G401.6 (cell line): ENCODE measurements around the gene CHN2.

Experiments used
- FAIRE-seq: peaks from 2 replicates; lab custom pipeline; 2012; peaks lifted over from hg19 to GRCh38; lab: Jason Lieb, UNC

The CHN2 gene

DNA sequence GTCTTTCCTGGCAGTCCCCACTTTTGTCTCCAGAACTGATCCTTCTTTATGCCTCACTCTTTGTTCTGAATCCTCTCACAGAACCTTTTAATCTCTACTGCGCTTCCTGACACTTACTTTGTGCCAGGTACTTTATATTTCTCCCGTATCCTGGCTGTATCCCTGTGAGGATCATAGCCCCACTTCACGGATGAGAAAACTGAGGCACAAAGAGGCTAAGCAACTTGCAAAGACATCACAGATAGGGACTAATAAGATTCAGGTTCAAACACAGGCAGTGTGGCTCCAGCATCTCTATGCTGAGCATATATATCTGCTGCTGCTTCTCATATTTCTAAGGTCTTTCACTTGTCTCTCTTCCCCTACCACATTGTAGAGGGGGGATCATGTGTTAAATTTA is 116.7 kb downstream of the CHN2 start:
- no peak for FAIRE-seq

DNA sequence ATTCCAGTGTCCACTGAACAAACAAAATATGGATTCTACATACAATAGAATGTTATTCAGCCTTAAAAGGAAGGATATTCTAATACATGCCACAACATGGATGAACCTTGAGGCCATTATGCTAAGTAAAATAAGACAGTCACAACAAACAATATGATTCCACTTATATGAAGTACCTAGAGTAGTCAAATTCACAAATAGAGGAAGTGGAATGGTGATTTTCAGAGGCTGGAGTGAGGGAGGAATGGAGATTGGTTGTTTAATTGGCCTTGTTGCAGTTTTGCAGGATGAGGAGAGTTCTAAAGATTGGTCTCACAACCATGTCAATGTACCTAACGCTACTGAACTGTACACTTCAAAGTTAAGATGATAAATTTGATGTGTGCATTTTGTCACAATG is 119.6 kb downstream of the CHN2 start:
- FAIRE-seq = no peak

DNA sequence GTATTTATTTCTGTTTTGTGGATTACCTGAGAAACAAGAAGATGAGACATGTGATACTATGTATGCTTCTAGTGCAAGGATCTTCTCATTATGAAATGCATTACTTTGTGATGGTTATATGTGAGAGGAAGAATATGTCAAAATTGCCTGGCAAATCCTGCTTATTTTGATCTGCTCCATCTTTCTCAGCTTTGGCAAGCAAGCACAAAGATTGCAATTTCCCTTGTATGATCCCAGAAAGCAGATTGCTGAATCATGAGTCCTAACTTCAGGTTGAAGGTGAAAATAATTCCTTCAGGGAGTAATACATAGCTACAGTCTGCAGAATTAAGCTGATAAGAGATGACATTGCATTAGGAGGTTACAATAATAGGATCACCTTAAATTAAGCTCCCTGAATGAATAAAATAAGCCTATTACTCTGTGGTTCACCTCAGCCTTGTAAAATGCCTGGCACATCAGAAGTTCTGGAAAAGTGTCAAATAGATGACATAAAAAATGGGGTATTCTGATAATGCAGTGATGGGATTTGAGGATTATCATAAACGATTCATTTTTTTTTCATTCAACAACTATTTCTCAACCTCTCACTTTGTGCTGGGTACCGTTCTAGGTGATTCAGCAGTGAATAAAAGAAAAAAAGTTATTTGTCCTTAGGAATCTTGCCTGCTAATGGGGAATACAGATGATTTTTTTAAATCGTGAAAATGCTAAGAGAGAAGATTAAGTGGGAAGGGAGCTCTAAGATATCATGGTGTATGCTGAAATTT is 120.7 kb downstream of the CHN2 start:
- FAIRE-seq = no peak

DNA sequence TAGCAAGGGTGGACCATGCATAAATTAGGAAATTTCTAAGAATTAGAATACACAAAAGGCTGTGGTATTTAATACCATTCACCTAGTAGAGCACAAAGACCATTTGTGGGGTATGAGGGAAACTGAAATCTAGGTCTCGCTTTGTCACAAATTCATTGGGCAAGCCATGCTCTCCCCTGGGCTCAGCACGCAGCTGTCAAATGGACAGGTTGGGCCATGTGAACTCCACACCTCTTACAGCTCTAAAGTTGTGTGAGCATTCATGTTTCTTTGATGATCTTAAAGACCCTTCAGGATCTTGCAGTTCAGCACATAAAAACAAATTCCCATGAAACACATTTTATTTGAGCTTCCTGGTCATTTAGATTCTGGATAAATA is 121.3 kb downstream of the CHN2 start:
- FAIRE-seq = no peak

DNA sequence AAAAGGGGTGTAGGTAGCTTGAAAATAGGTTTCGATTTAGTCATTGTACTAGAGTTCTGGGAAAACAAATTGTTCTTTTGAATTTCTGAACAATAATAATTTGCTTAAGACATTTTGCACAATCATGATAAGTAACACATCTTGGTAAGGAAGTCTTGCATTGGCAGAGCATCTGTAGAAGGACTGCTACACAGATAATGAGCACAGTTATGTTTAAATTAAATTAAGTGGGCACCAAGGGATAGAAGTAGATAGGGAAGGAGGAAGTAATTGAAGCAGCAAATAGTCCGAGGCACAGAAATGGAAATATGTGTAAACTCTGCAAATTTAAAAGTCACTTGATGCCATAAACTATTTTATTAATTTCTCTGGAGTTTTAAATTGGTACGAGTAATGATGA is 122.4 kb downstream of the CHN2 start:
- FAIRE-seq = no peak

DNA sequence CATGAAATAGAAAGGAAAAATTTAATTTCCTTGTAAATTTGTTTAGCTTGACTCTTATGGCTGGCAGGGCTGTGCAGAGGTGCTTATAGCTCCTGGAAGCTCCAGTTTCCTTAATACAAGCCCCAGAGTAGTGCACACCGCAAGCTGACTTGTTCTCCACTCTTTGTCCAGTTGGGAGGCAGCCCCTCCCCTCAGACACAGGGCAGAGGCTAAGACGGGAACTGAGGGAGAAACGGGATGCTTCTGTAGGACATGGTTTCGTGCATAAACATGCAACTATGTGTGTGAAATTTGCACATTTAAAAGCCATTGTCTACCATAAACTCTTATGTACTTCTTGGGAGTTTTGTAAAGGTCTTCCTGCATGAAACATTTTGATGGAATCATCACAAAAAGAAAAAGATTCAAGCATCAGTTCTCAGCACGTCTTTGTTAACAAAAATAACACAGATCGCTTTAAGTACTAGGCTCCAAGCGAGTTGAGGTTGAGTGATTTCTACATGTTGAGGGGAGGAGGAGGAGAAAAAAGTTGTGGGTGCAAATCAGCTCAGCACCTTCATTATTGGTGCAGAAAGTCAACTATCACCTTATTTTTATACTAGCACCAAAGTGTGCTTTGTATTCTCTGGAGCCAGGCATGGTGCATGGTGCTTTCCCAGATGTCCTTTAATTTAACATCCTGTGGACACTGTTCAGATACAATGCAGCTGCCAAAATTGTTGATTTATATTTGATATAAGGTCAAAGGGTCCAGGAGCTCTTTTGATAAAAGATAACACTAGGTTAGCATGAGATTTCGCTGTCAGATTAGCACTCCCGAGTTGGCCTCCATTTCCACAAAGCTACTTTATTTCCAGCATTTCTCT is 124.5 kb downstream of the CHN2 start:
- no peak for FAIRE-seq

DNA sequence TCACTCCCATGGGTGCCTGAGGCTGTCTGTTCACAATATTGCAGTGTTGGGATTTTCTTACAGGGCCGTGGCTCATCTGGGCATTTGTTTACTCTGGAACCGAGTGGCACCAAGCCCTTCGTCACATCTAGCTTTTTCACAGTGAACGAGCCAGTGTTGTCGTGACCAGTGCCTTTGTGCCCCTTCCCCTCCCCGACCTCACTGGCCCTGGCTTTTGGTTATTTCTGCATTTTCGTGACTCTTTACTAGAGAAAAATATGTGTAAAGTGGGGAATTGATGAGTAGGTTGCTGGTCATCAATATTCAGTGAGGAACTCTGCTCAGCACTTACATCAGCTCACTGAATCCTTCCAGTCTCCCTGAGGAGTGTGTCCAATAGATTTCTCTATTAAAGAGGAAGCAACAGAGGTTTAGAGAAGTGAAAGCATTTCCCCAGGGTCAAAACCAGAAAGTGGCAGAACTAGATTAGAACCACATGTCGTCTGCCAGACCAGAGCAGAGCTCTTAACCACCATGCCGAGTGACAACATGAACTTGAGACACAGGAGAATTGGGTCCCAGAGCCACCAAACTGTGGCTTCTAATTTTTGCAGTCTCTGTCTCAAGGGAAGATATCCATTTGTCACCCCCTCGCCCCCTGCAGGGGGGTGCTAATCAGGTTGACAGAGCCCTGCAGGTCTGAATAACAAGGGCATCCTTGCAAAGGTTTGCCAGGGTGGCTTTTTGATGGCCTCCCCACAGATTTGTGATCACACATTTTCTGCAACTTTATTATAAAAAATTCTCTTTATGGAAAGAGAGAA is 125.3 kb downstream of the CHN2 start:
- no peak for FAIRE-seq

DNA sequence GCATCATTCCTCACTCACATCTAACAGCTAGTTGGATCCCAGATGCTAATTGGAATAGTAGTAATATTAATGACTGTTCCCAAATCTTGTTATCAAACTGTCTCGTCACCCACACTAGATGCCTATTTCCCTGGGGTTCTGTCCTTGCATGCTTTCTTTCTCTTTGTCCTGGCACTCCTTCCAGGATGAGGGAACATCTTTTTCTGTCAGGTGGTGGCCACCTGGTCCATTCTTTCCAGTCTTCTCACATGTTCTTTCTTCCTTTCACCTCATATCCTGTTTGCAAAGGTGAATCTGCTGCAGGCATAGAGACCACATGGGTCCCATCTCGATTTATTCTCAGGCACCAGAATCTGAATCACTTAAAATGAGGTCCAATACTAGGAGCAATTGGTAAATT is 126.0 kb downstream of the CHN2 start:
- FAIRE-seq = no peak

DNA sequence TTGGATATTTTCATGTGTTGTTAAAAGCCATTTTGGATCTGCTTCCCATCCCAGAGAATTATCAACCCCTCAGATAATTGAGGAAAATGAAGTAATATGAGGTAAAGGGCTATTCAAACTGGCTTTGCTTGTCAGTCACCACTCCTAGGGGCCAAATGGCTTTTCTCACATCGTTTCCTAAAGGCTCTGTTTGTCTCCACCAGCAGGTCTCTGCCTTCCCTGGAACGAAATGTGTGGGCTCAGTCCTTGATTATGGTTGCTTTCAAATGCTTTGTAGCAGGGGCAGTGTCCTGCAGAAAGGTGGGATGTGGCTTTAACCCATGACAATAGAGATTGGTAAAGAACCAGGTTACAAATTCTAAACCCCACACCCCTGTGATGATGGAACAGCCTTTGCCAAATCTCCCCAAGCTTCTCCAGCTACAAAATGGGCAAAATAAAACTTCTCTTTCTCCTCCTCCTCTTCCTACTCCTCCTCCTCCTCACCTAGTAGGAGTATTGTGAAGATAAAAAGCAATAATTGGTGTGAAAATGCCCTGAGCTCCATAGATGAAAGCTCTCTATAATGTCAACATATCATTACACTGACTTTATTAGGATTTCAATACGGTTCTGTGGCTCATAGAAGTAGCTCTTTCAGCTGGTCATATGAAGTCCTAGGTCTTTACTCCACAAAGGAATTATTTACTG is 127.6 kb downstream of the CHN2 start:
- FAIRE-seq = no peak

DNA sequence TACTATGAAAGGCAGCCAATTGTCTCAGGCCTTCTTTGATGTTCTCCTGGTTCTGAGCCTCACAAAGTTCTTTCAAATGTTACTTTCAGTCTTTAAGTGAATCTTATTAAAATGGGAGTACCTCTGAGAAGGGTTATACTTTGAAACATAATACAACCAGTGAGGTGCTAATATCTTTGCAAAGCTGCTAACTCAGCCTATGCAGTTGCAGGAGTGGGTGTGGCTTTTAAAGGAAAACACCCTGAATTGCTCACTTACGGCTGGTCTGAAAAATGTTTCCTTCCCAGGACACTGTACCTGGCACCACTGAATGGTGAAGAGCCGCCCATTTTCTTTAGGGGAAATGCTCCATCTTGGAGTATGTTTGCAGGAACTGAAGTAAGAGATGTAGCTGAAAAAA is 130.9 kb downstream of the CHN2 start:
- FAIRE-seq = no peak

DNA sequence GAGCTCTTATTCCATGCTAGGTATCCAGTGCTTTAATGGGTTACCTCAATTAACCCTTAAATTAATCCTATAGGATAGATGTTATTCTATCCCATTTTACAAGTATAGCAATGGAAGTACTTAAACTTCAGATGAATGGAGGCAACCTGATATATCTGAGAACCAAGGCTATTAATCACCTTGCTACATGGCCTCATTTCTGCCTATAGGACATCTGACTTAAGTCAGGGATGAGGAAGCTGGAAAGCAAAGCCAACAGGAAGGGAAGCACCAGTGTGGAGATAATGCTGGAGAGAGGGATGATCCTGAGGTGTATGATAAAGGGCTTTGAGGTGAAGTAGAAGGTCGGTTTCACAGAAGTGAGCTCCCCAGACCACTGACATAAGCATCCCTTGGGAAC is 132.3 kb downstream of the CHN2 start:
- no peak for FAIRE-seq

DNA sequence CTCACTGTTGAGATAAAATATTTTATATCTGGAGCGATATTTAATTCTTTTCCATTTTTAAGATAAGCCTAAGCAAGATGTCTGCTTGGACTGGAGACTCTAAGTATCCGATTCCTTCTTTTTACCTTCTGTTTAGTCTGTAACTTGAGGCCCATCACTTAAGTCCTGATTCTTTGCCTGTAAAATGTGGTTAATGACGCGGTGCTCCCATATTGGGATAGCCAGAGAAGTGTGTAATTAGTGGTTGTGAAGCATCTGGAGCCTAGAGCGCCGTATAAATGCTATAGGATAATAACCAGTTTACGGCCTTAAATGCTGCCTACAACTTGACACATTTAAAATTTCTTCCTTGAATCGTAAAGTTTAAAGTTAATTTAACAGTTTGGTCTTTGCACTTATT is 132.9 kb downstream of the CHN2 start:
- FAIRE-seq = no peak

DNA sequence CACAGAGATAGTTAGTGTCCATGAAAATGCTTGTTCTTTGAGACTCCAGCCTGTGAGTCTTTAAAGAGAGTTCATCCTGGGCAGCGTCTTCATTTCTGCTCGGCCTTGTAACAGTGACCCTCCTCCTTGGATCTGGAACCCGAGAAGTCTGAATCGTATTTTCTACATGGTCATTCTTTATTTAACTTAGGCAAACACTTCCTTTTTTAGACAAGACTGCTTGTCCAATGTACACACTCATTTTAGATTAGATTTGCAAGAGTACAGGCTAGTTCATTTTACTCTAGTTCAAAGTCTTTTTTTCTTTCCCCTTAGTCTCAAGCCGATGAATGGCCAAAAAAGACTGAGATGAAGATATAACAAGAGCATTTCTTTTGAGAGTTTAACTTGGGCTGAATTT is 133.5 kb downstream of the CHN2 start:
- FAIRE-seq = no peak

DNA sequence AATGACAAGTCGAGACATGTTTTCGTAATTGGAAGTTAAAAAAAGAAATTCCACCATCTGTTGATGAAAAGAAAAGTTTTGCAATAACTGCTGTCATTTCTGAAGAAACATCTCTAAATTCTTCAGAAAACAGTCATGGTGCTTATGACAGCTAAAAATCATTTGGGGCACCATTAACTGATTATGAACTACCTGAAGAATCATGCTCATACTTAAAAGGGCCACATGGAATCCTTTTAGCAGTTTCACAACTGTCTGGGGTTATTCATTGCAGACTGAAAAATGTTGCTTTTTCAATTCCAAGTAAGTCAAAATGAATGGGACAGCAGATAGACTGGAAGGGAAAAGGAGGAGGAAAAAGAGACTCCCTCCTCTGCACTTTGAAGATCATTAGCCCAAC is 134.2 kb downstream of the CHN2 start:
- no peak for FAIRE-seq

DNA sequence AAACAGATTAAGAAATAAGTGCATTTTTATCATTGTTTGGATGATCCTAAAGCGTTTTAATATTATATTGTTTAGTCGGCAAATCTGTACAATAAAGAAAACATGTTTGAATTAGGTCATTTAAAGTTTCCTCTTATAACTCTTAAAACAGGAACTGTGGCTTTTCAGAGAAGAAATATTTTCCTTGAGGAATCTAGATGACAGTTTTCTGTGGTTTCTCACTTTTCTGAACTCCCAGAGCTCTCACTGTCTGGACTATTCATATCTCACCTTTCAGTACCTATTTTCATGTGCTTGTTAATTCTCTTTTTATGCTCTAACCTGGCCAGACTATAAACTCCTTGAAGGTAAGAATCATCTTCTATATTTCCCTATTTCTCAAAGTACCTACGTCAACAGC is 135.1 kb downstream of the CHN2 start:
- no peak for FAIRE-seq

DNA sequence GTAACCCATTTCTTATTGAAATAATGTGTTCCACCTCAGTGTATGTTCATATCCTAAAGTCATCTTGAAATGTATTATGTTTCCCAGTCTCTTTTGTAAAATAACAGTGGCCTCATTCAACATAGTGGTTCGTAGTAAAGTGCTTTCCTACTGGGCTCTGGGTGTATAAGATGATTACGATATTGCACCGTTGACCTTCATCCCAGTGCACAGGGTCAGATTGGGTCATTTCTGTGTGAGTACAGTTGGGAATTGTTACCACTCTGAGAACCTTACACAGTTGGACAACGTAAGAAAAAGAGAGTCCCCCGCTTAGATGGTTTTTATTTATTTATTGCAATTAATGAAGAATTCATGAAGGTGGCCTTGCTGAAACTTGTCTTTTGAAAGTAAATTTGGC is 135.6 kb downstream of the CHN2 start:
- no peak for FAIRE-seq

DNA sequence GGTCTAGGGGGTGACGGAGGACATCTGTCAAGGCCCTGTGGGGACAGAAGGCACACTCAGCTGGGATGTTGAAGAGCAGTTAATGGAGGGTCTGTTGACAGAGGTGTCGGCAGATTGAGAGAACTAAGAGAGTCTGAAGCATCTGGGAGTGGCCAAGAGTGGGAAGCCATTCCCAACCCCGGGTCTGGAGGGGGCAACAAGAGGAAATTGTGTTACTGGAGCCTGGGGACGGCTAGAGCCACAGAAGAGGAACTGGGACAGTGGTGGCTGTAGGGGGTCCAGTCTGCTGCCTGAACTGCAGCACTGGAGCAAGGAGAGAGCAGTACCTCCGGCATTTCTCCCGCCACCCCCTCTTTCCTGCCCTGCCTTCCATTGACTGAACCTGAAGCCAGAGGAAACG is 136.6 kb downstream of the CHN2 start:
- FAIRE-seq = no peak

DNA sequence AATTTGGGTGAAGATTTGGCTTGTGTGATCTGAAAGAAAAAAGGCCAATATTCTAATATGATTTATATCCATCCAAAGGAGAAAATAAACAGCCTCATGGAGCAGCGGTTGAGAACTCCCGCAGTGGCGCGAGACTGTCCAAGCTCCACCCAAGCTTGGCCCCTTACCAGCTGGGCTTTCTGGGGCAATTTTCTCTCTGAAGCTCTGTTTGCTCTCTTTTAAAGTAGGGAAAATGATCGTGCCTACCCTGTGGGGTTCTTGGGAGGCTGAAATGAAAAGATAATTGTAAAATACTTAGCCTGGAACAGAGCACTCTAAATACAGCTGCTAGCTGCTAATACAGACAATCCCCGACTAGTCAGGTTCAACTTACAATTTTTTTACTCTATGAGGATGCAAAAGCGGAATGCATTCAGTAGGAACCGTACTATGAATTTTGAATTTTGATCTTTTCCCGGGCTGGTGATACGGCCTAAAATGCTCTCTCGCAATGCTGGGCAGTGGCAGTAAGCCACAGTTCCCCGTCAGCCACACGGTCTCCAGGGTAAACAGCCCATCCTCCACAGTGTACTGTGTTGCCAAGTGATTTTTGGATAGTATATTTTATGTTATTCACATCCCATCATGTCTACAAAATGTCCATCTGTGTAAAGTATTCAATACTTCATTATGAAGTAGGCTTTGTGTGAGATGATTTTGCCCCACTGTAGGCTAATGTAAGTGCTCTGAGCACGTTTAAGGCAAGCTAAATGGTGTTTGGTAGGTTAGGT is 137.7 kb downstream of the CHN2 start:
- FAIRE-seq = no peak

DNA sequence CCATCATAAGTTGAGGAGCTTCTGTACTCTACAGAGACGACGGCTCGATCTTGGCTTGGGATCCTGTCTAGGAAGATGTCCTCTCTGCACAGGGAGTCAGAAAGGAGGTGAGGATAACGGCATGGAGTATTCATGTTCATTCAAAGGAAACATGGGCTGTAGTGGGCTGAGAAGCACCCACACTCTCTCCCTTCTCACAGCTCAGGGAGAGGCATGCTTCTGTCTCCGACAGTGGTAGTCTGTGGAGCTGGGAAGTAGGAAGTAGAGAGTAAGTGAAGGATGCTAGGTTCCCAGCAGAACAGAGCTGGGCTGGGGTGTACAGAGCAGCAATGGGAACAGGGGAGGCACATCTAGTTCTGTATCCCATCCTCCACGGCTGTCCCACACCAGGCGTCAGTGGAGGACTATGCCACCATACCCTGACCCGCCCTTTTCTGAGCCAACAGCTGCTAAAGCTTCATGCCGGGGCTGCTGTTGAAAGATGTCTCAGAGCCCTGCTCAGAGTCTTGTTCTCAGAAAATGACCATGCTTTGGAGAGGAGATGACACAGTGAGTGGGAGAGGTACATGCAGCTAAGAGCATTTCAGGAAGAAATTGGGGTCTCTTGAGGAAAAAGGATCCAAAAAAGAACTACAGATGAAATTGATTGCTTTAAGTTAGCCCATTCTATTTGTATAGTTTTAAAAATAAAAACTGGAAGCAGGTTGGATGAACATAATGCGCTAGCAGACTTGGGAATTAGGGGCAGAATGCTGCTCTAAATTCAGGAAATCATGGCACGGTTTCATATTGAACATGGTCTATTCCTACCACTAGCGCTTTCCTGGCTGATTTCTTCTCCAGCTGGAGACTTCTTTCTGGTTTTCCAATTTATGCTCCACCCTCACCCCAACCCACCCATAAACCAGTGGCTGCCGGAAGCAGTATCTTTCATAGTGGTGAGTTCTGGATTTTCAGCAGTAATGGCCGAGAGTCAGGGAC is 138.6 kb downstream of the CHN2 start:
- no peak for FAIRE-seq
